Inflammatory macrophage treated with lipopolysaccharide for 4 hours (primary cell): ENCODE measurements around the gene THADA.
"Not testable (repeated sequence)": the region's sequence is repeated elsewhere in the genome, so short reads cannot be mapped to it uniquely, and the experiment has no call there.

Experiments used
- DNase-seq: peaks from one replicate; pipeline ENCODE4 v3.0.0-alpha.2; 2020

THADA gene

GRCh38 chr2:43198263-43198662 is 397.6 kb downstream of the THADA start:
- no peak for DNase-seq

DNA sequence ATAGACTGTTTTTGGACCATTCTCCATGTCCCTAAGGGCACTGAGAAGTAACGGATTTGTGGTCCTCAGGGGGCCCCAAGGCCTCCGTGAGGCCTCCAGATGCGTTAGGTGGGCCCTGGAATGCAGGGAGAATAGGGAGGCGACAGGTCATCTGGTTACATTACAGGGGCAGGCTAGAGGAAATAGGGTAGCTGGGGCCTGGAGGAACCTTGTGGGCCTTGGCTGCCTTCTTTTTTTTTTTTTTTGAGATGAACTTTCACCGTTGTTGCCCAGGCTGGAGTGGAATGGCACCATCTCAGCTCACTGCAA is 398.3 kb downstream of the THADA start:
- DNase-seq: no peak

- peak; percentile 61 for DNase-seq
Observed at GRCh38 chr2:43196768-43197587, 398.9 kb downstream of the THADA start.

- DNase-seq: no peak
Observed at GRCh38 chr2:43194121-43194869, 401.5 kb downstream of the THADA start.

DNA sequence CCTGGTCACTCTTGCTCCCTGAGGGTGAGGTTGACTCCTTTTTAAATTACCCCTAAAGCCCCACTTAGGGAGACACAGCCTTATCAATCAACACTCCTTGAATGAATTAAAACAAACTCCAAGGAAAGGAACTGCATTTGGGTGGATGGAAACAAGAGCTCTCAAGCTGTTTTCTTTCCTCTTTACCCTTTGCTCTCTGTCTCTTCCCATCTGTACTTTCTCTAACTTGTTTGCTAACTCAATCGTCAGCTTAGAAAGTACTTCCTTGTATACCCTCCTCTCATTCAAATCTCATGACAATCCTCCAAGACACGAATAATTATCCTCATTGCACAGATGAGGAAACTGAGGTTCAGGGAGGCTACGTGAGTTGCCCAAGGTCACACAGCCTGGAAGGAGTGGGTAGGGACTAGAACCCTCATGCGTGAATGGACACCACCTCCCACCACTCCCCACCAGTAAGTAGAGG is 402.2 kb downstream of the THADA start:
- no peak for DNase-seq

DNA sequence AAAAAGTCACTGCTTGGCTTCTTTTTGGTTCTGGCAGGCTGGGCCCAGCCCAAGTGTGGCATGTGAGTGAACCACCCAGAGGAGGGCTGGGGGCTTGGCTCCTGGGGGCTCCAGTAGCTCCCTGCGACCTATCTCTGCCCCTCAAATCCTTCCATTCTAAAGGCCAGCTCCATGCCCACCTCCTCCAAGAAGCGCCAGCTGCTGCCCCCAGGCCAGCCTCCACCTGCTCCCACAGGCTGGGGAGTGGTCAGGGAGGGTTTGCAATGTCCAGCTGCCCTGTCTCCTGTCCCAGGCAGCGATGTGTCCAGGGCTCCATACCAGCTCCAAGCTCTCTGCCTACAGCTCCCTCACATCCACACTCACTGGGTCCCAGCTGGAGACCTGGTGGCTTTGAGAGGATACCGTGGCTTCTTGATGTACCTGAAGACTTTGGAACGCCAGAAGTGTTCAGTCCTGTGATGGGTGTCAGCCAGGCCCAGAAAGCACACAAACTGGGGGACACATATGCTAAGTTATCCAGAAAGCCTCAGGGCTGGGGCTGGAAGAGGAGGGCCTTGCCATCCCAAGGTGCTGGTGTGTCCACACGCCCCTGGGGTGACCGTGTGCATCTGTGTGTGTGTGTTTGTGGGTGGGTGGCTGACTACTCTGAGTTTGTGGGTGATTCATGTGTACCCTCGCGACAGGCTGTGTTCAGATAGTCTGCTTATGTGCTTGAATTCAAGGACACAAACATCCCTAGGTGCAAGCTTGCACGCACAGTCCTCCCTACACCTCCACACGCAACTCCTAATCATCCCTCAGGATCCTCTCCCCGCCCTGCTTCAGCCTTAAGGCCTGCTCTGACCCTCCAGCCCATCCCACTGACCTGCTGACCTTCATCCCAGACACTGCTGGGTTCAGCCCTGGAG is 402.8 kb downstream of the THADA start:
- no peak for DNase-seq

DNA sequence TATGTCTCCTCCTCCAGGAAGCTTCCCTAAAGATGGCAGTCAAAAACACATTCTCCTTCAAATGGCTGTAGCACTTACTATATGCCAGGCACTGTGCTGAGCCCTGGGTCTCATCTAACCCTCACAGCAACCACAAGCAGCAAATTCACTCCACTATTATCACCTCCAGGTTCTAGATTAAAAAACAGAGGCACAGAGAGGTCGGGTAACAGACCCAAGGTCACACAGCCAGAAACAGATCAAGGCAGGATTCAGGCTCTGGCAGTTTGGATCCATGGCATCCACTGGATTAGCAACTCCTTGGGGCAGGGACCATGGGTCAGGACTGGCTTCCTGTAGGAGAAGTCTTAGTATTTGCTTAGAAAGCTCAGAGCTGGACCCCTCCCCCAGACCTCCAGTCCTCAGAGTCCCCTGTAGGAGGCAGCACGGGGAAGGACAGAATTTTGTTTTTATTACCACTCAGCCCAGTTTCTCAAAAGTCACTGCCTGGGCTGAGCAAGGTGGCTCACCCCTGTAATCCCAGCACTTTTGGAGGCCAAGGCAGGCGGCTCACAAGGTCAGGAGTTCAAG is 403.8 kb downstream of the THADA start:
- DNase-seq: peak; percentile 35

DNA sequence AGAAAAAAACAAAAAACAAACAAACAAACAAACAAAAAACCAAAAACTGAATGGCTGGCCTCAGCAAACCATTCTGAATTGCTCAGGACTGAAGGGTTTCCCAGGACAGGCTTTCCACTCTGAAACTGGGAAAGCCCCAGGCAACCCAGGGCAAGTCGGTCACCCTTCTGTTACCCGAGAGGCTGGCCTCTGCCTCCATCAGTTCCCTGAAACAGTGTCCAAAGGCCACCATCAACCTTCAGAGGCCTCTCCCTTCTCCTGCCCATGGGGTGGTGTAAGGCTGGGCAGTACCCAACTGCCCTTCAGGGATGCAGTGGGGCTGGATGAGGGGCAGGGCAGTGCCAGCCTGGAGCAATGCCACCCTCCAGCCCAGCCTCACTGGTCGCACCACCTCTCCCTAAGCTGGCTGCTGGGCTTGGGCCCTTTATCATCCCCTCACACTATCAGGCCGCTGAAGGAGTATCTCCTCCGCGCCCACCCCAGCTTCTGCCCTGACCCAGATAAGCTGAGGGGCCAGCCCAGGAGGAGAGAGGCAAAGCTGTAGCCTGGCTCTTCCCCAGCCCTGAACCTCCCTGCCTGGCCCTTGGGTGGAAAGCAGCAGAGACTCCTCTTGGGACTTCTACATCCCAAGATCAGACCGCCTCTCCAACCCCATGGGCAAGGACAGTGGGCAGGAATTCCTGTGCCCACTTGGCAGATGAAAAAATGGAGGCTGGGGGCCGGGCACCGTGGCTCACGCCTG is 405.4 kb downstream of the THADA start:
- DNase-seq: no peak

DNA sequence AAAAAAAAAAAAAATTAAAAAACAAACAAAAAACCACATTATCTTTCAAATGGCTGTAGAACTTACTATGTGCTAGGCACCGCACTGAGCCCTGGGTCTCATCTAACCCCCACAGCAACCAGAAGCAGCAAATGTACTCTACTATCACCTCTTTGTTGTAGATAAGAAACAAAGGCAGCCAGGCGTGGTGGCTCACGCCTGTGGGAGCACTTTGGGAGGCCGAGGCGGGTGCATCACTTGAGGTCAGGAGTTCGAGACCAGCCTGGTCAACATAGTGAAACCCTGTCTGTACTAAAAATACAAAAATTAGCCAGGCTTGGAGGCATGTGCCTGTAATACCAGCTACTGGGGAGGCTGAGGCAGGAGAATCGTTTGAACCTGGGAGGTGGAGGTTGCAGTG is 406.0 kb downstream of the THADA start:
- not testable (repeated sequence) for DNase-seq

DNA sequence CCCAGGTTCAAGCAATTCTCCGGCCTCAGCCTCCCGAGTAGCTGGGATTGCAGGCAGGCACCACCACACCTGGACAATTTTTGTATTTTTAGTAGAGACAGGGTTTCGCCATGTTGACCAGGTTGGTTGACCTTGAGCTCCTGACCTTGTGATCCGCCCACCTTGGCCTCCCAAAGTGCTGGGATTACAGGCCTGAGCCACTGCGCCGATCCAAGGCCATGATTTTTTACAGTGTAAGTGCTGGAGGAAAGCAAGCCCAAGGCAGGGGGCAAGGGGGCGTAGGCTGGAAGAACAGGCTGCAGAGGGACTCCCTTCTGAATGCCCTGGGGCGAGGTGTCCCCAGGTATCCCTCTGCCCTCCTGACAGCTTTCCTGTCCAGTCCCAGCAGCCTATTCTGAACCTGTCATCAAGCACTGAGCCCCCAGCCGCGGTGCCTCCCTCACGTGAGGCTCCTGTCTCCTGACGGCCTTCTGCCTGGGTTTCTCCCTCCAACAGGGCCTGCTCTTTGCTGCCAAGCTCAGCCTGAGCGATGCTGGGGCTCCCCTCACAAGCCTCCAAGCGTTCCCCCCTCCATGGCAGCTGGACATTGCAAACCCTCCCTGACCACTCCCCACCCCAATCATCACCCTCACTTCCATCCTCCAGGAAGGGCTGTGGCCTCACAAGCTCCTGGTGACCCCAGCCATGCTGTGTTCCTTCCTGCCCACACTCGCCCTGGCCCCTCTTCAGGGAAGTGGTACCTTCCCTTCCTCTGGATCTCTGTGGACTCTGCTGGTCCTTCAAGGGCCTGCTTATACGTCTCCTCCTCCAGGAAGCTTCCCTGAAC is 407.1 kb downstream of the THADA start:
- no peak for DNase-seq

GRCh38 chr2:43186679-43187374 is 409.0 kb downstream of the THADA start:
- no peak for DNase-seq

DNA sequence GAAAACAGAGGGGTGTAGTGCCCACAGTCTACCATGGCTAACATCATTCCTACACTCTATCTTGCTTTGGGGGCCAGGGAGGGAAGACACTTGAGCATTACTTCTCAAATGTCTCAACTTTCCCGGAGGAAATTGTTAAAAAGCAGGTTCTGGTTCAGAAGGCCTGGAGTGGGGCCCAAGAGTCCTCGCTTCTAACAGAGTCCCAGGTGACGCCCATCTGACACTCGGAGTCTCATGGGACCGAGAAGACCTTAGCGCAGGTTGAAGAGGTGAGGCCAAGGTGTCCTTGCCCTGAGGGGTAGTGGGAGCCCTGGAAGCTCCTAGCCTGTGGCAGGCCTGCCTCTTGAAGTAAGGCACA is 409.5 kb downstream of the THADA start:
- no peak for DNase-seq

GRCh38 chr2:43185146-43185545 is 410.7 kb downstream of the THADA start:
- no peak for DNase-seq

- DNase-seq: no peak
Observed at GRCh38 chr2:43184339-43184895, 411.4 kb downstream of the THADA start.

GRCh38 chr2:43183743-43184142 is 412.1 kb downstream of the THADA start:
- DNase-seq: no peak

DNA sequence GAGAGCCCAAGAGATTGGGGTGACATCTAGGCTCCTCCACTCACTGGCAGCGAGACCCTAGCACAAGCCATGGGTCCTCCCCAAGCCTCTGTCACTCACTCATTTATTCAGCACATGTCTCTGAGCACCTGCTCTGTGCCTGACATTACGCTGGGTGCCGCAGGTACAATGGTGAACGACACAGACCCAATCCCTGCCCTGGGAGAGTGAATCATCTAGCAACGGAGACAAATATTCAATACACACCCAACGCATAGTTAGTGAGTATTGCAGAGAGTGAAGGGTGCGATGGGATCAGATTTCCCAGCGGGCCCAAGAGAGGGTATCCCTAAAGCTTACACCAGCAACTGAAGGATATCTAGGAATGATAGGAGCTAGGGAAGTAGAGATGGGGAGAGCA is 414.9 kb downstream of the THADA start:
- no peak for DNase-seq
